ENCODE results near the gene UAP1.

GRCh38 chr1:162633081-162633762, 71.7 kb downstream of the UAP1 start:
- no peak for TF ChIP-seq CTCF (IDR thresholded peaks at IDR 0.05)
- no peak for TF ChIP-seq EP300 (IDR thresholded peaks at IDR 0.05)
- TF ChIP-seq POLR2AphosphoS5 (IDR thresholded peaks at IDR 0.05), result peak; percentile 5 to 35

Measured in esophagus muscularis mucosa (tissue), 4 donors.